Neutrophil (primary cell): Measurements from ENCODE around the gene MLLT11.

Experiments used
- H3K27ac ChIP-seq: fragments of 200-600 bp; sonication (generic); 2 replicates; pipeline ENCODE4 v1.5.1; 2016; ENCODE audit warnings: mild to moderate bottlenecking, moderate library complexity
- H3K27me3 ChIP-seq: fragments of 200-600 bp; sonication (generic); 2 replicates; pipeline ENCODE4 v1.6.0; 2016; ENCODE audit warnings: mild to moderate bottlenecking
- H3K36me3 ChIP-seq: fragments of 200-600 bp; sonication (generic); 2 replicates; pipeline ENCODE4 v1.5.1; 2017
- H3K4me1 ChIP-seq, 2 experiments: fragments of 200-600 bp in 1 of 2; sonication (generic) in 1 of 2; 1 replicate in 1 of 2; 2 replicates in 1 of 2; pipeline versions ENCODE4 v1.5.1 to v1.6.1; 2013 to 2016; ENCODE audit warnings: low read depth in 1 of 2, low read length in 1 of 2, mild to moderate bottlenecking in 1 of 2, moderate library complexity in 1 of 2; ENCODE audit not compliant: control insufficient read depth in 1 of 2, insufficient read depth in 1 of 2
- H3K4me3 ChIP-seq, 2 experiments: fragments of 200-600 bp in 1 of 2; sonication (generic) in 1 of 2; 1 replicate in 1 of 2; 2 replicates in 1 of 2; pipeline ENCODE4 v1.5.1; 2013 to 2016; ENCODE audit warnings: low read depth in 1 of 2, low read length in 1 of 2, mild to moderate bottlenecking in 1 of 2, moderate library complexity in 1 of 2
- H3K9me3 ChIP-seq: fragments of 200-600 bp; sonication (generic); 2 replicates; pipeline ENCODE4 v1.5.1; 2016
- TF ChIP-seq, protein P1 (sequence below): fragments of 200-600 bp; sonication (generic); IDR thresholded peaks from 2 replicates; pipeline ENCODE4 v1.5.1; 2016; ENCODE audit warnings: antibody characterized with exemption

The MLLT11 gene

DNA sequence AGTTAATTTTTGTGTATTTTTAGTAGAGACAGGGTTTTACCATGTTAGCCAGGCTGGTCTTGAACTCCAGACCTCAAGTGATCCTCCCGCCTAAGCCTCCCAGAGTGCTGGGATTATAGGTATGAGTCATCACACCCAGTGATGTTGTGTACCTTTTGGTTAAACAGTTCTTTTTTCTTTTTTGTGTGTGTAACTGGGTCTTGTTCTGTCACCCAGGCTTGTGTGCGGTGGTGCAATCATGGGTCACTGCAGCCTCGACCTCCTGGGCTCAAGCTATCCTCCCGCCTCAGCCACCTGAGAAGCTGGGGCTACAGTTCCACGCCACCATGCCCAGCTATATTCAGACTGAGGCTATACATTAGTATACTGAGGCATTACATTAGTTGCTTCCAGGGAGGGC is 48.1 kb downstream of the MLLT11 start:
- no peaks in the 10 kb centered on the region for H3K9me3 ChIP-seq
- H3K4me3 ChIP-seq = no peak overlapping the region
- no peak overlapping the region for H3K27ac ChIP-seq
- H3K36me3 ChIP-seq = peaks cover 12% of the 10 kb centered on the region
- H3K4me1 ChIP-seq = no peaks in the 10 kb centered on the region
- H3K27me3 ChIP-seq = no peaks in the 10 kb centered on the region
- TF ChIP-seq, protein P1, sequence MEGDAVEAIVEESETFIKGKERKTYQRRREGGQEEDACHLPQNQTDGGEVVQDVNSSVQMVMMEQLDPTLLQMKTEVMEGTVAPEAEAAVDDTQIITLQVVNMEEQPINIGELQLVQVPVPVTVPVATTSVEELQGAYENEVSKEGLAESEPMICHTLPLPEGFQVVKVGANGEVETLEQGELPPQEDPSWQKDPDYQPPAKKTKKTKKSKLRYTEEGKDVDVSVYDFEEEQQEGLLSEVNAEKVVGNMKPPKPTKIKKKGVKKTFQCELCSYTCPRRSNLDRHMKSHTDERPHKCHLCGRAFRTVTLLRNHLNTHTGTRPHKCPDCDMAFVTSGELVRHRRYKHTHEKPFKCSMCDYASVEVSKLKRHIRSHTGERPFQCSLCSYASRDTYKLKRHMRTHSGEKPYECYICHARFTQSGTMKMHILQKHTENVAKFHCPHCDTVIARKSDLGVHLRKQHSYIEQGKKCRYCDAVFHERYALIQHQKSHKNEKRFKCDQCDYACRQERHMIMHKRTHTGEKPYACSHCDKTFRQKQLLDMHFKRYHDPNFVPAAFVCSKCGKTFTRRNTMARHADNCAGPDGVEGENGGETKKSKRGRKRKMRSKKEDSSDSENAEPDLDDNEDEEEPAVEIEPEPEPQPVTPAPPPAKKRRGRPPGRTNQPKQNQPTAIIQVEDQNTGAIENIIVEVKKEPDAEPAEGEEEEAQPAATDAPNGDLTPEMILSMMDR = no peak

DNA sequence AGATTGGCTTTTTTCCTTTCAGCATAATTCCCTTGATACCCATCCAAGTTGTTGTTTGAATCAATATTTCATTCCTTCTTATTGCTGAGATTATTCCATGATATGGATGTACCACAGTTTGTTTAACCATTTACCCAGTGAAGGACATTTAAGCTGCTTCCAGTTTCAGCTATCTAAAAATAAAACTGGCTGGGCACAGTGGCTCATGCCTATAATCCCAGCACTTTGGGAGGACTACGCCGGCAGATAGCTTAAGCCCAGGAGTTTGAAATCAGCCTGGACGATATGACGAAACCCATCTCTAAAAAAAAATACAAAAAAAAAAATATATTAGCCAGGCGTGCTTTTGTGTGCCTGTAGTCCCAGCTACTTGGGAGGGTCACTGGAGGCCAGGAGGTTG is 53.7 kb downstream of the MLLT11 start:
- H3K36me3 ChIP-seq = peaks cover 13% of the 10 kb centered on the region
- TF ChIP-seq, protein P1 = no peak

More for the DNA sequence above, 53.7 kb downstream of the MLLT11 start:
- Histone ChIP-seq H3K27ac (no peak overlapping the region), H3K4me1 (no peaks in the 10 kb centered on the region), H3K4me3 (no peak overlapping the region), H3K9me3 (no peaks in the 10 kb centered on the region), H3K27me3 (no peaks in the 10 kb centered on the region)
